Fibroblast of gingiva (primary cell): ENCODE measurements around the gene HDAC1.
"Not testable (repeated sequence)": the region's sequence is repeated elsewhere in the genome, so short reads cannot be mapped to it uniquely, and the experiment has no call there.

Source experiments
- DNase-seq: peaks from one replicate; pipeline ENCODE4 v3.0.0-alpha.2; 2011; ENCODE audit warnings: low read depth

HDAC1 gene

DNA sequence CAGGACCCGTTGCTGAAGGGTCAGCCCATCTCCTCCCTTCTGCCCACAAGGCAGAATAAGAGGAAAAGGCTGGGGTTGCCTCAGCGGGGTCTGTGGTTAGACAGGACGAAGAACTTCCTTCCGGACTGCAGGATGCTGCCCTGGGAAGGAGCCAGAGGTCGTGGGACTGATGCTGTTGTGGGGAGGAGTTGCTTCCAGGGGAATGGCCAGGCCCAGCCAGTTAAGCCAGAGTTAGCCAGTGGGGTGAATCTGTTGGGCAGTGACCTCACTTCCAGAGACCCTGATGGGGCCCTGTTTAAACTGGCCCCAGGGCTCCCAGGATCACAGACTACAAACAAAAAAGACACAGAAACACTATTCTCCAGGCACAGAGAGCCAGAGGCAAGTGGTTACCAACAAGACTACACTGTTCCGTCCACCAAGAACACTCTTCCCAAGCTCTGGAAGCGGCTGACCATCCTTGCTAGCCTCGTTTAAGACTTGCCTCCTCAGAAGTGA is 57.4 kb downstream of the HDAC1 start:
- DNase-seq, result peak; percentile 14

DNA sequence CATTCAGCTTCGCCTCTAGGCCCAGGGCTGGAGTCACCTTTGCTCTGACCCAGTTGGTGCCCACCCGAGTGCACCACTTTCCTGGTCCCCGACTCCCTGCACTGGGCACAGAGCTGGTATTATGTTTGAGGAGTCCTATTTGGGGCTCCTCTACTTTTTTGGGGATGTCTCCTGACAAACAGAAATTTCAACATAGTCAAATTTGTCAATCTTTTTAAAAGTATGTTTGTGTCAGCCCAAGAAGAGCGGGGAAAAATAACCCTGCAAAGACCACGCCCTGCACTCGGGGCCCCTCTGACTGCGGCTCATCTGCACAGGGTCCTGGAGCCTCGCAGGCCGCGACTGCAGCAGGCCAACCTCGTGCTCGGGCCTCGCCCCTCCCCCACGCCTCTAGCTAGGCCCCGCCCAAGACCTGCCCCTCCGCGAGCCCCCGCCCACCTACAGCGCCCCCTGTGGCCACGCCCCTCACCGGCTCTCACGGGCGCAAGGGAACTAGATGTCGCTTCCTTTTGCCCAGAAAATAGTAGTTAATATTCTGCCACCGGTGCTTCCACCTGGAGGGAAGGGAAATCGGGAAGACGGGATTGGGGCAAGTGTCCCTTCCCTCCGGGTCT is 59.0 kb downstream of the HDAC1 start:
- no peak for DNase-seq

DNA sequence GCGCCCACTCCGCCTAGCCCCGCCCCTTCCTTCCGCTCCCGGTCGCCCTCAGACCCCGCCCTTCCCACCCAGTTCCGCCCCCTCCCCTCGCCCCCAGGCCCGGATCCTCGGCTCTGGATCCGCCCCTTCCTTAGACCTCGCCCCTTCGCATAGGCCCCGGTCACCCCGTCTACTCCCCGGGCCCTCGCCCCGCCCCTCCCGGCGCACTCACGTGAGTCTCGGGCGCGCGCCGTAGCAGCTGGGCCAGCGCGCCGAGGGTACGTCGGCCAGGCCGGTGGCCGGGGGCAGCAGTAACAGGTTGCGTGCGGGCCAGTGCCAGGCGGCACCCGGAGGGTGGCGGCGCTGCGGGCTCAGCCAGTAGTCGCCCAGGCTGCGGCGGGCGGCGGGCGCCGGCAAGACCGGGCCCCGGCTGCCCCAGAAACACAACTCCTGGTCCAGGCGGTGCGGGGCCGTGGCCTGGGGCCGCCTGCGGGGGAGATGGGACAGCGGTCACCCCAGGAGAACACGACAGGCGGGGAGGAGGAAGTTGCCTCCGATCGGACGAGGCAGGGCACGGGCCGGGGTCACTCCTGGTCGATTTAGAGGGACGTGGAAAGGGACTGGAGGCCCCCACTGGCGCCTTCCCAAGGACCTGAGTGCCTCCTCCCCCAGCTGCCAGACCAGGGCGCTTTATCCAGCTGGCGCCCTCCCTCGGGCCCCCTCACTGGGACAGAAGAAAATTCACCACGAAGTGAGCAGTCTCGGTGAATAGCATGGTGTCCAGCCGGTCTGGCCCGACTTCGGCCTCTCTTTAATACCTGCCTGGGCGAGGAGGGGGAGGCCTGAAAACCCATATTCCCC is 59.7 kb downstream of the HDAC1 start:
- peak; percentile 92 for DNase-seq

DNA sequence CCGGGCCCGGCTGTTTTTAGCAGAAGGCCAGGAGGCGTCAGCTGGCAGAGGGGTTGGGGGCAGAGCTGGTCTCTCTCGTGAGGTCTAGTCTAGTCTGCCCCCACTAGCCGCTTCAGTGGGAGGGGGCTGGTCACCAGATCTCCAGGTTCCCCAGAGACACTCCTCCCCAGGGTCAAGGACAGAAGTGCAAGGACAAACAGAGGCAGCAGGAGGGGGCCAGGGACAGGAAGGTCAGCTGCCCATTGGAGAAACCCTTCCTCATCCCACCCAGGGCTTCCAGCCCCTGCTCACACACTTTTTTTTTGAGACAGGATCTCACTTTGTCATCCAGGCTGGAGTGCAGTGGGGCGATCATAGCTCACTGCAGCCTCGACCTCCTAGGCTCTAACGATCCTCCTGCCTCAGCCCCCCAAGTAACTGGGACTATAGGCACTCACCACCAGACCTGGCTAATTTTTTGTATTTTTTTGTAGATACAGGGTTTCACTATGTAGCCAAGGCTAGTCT is 60.4 kb downstream of the HDAC1 start:
- no peak for DNase-seq

DNA sequence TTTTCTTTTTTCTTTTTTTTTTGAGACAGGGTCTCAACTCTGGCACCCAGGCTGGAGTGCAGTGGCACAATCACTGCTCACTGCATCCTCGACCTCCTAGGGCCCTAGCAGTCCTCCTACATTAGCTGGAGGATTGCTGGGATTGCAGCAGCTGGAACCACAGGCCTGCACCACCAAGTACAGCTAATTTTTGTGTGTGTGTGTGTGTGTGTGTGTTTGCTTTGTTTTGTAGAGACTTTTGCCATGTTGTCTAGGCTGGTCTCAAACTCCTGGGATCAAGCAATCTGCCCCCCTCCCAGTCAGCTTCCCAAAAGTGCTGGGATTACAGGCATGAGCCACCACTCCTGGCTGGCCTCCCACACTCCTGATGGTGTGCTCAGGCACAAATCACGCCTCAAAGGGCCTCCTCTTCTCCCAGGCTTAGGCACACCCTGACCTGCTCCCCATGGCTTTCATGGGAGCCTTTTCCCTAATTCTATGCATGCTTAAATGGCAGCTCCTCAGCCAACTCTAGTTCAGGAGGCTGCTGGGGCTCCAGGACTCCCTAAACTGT is 61.0 kb downstream of the HDAC1 start:
- DNase-seq, result no peak

DNA sequence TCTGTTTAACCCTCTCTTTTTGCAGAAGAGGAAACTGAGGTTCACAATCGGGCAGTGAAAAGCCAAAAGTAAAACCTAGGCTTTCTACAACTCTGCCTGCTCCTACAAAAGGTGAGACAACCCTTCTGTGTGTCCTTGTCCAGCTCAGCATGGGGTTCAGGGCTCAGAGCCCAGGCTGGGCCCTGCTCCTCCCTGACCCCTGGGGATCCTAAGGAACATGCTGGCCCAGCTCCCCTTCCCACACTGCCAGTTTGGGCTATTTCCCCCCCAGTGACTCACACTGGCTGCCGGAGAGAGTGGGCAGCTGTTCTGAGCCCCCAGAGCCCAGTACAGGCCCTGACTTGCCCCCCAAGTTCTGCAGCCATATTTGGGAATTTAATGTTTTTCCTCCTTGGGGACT is 61.5 kb downstream of the HDAC1 start:
- no peak for DNase-seq

DNA sequence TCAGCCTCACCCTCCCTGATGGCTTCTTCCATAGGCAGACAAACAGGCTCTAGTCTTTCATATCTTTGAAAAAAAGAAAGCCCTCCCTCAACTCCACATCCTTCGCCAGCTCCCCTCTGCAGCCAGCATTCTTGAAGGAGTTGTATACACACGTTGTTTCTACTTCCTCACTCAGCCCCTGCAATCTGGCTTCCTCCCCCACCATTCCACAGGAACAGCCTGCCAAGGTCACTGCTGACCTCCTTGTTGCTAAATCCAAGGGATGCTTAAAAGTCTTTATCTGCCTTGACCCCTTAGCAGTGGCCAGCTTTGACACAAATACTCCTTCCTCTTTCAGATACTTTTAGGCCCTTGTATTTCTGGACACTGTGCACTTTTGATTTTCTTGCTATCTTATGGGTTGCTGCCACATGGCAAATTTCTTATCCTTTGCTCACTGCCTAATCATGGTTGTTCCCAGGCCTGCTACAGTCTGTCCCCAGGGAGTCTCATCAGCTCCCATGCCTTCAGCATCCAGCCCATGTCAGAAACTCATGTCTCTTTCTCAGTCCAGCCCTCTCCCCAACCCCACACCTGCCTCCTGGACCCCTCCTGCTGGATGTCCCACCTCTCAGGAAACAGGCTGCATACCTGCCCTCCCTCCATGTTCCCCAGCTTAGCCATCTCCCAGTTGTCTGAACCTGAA is 62.1 kb downstream of the HDAC1 start:
- DNase-seq, result peak; percentile 43

DNA sequence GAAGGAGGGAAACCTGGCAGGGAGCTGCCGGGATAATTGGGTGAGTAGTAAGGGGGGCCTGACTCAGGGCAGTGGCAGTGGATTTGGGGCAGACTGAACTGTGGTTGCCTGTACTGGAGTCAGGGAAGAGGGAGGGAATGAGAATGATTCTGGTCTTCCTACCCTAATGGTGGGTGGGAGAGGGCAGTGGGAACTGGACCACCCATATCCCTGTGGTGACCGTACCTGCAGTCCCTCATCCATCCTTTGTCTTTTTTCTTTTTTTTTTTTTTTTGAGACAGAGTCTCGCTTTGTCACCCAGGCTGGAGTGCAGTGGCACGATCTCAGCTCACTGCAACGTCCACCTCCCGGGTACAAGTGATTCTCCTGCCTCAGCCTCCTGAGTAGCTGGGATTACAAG is 63.9 kb downstream of the HDAC1 start:
- not testable (repeated sequence) for DNase-seq

DNA sequence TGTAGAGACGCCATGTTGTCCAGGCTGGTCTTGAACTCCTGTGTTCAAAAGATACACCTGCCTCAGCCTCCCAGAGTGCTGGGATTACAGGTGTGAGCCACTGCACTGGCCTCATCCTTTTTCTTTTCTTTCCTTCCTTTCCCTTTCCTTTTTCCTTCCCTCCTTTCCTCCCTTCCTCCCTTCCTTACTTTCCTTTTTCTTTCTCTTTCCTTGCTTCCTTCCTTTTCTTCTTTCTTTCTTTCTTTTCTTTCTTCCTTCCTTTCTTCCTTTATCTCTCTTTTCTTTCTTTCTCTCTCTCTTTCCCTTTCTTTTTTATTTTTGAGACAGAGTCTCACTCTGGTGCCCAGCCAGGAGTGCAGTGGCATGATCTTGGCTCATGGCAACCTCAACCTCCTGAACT is 64.6 kb downstream of the HDAC1 start:
- DNase-seq, result no peak

DNA sequence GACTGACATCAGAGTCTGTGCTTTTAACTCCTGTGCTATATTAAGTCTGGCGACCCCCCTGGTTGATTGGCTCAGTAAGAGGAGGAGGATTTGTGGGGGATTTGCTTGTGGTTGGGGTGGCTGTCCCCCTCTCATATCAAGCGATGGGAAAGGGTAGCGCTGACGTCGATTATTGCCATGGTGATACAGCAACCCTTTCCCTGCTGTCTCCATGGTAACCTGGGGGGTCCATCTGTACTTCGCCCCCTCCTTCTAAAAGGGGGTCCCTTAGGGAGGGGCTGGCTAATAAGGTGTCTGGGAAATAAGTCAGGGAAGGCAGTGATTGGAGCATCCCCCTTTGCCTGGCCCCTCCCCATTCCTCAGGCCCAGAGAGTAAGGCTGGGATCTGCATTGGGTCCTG is 65.7 kb downstream of the HDAC1 start:
- DNase-seq, result no peak

DNA sequence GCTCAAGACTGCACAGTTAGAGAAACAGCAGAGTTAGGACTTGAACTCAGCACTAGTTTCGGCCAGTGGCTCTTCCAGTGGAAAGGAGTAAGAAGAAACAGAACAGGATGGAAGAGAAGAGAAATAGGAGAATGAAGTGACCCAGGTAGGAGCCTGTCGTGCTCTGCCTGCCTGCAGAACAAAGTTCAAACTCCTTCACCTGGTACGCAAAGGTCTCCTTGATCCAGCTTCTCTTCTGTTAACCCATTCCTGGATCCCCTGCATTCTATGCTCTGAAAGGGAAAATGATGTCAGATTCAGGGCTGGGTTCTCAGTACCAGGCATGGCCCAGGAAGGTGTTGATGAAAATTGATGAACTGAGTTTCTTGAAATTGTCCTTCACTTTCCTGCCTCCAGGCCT is 66.6 kb downstream of the HDAC1 start:
- no peak for DNase-seq

DNA sequence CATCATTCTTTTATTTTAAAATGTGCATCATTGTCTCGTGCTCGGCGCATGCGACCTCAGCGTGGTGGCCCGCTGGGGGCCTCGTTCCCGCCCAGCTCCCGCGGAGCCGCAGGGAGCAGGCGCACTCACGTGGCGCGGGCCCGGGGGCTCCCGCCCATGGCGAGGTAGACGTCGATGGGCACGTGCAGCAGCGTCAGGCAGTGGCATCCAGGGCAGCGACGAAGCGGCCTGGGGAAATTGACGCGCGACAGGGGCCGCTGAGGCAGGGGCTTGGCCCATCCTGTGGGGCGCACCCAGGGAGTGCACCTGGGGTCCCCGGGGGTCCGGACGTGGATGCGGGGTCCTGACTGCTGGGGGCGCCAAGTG is 69.4 kb downstream of the HDAC1 start:
- no peak for DNase-seq

DNA sequence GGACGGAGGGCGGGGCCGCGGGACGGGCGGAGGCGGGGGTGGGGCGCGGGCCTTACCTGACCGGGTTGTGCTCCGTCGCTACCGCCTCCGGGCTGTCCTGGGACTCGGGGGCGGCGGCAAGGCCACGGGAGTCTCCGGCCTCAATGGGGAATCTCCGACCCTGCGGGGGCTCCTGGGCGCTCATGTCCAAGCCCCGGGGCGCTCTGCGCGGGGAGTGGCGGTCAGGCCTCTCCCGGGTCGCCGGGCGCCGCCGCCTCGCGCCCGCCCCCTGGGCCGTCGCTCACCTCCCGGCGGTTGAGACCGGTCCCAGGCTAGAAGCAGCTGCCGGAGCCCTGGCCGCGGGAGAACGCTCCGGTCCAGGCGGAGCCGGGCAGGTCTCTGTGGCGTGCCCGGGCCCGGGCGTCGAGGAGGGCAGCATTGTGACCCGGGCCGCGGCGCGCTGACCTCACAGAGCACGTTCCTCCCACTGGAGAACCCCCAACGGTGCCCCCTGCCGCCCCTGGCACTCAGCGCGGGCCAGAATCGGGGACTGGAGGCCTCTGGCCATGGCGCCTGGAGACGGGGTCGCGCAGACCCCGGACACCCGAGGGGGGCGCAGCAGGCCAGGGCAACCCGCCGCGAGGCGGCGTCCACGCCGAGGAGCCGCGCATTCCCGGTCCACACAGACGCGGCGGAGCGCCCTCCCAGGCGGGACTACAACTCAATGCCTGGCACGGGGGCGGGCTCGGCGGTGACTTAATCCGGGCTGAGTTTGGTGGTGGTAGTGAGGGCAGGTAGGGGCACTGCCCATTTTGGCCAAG is 70.0 kb downstream of the HDAC1 start:
- DNase-seq, result no peak

DNA sequence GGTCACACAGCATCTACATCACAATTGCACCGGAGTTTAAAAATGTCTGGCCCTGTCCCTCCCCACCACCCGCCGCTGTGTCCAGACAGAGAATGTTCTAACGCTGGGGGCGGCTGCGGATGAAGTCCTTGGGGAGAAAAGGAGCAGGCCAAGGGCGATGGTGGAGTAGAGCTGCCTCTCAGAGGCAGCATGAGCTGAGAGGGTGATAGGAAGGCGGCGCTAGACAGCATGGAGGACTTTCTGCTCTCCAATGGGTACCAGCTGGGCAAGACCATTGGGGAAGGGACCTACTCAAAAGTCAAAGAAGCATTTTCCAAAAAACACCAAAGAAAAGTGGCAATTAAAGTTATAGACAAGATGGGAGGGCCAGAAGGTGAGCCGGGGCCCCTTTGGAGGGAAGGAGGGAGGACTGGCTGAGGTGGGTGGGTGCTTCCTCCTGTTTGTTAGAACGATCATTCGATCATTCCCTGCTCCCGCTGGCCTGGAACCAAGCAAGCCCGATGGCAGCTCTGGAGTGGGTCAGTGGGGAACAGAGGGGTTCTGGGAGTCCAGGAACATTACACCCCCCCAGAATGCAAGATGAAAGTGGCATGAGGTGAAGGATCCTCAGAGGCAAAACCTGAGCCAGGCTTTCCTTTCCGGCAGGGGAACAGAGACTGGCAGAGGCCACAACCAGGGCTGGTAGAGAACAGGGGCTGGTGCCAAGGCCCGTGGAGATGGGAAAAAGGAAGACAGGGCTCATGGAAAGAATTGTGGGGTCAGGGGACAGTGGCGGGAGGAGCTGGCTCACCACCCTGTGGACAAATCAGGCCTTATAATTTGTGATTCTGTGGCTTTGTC is 70.8 kb downstream of the HDAC1 start, which contains the start of the genes FAM229A and TSSK3:
Gene FAM229A, minus strand, starts transcription at position 12 of the 840 bp plus-strand sequence. CDS start 394 bp downstream, outside the sequence.
Gene TSSK3, plus strand, starts transcription at position 66 of the 840 bp plus-strand sequence. Its CDS starts 163 bp downstream, at position 229.
- DNase-seq, result no peak

DNA sequence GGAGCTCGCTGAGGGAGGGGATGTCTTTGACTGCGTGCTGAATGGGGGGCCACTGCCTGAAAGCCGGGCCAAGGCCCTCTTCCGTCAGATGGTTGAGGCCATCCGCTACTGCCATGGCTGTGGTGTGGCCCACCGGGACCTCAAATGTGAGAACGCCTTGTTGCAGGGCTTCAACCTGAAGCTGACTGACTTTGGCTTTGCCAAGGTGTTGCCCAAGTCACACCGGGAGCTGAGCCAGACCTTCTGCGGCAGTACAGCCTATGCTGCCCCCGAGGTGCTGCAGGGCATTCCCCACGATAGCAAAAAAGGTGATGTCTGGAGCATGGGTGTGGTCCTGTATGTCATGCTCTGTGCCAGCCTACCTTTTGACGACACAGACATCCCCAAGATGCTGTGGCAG is 71.8 kb downstream of the HDAC1 start:
- DNase-seq, result no peak

DNA sequence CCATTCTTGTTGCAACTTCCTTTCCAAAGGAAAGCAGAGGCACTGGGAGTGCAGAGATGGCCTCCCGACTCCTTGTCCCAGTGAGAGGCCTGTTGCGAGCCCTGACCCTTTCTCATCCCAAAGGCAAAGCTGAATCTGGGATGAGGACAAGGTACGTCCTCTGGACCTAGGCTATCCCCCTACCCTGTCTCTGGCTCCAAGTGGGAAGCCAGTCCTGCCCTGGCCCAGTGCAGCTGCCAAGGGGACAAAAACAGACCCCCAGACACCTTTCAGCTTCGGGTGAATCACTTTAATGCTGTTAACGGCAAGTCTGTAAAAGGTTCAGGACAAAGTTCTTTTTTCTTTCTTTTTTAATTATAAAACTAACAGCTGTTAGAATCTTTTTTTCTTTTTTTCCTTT is 73.0 kb downstream of the HDAC1 start:
- no peak for DNase-seq

DNA sequence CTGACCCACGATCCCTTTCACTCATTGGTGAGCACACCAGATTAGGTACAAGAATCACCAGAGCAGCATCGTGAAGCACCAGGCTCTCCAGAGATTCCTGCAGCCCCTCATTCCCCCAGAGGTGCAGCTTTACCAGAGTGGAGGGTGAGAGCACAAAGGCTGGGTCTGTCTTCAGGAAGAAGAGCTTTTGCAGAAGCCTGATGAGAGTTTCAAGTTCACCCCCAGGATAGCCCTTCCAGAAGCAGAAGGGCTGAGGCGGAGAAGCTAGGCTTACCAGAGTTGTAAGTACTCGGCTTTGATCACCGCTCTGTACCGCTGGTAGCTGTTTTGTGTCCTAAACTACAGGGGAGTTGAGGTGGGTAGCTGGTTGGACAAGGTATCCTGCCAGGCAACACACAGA is 73.6 kb downstream of the HDAC1 start:
- no peak for DNase-seq

DNA sequence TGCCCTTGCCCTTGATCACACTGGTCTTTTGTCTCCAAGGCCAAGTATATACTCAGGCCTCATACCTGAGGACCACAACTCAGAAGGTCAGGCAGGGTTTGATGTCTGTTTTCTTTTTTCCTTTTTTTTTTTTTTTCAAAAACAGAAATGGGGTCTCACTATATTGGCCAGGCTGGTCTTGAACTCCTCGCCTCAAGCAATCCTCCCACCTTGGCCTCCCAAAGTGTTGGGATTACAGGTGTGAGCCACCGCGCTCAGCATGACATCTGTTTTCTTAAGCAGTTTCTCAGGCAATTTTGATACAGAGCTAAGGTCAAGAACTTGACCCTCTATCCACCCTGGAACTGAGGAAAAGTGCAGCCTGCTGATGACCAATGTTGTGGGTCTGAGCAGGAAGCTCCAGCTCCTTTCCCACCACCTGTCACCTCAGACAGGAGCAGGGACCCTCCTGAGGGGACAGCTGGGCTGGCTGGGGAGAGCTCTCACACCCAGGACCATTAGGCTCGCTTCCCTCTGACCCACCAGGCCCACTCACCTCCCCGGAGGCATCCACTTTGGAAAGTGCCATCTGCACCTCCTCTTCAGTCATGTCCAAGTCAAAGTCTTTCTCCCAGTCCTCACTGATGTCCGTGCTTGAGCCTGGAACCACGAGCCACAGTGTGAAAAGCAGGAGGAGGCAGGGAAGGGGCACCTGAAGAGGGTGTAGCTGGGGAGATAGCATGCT is 76.2 kb downstream of the HDAC1 start:
- DNase-seq, result no peak

DNA sequence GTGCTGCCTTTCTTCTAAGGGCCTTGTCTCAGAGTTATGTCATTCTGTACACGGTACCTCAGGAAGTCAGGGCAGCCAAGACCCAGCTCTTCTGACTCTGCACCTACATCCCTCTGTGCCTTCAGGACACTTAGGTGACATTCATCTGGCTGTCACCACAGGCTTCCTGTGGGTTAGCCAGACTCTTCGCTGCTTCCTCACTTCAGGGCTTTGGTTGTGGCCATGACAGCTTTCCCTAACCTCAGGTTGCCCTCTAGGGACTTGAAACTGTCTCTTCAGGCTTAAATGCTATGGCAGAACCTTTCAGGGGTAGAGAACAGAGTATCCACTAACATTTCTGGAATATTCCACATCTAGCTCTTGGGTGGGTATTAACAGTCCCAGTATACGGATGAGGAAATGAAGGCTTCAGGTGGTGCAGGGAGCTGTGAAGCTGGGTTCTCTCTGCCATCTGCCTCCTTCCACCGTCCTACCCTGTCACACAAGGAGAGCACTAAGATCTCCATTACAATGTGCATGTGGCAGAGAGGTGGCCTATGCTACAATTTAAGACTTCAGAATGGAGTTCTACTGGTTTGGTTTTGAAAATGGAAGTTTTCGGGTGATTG is 80.4 kb downstream of the HDAC1 start:
- no peak for DNase-seq
